GM21360 (cell line): ENCODE measurements around the gene ADGRB2.

ENCODE experiments used
- ATAC-seq: cut with Tn5 transposase; IDR thresholded peaks from one replicate; pipeline ENCODE4 v1.9.1; 2021; ENCODE audit warnings: mild to moderate bottlenecking, moderate library complexity; ENCODE audit not compliant: unreplicated experiment

Gene ADGRB2

DNA sequence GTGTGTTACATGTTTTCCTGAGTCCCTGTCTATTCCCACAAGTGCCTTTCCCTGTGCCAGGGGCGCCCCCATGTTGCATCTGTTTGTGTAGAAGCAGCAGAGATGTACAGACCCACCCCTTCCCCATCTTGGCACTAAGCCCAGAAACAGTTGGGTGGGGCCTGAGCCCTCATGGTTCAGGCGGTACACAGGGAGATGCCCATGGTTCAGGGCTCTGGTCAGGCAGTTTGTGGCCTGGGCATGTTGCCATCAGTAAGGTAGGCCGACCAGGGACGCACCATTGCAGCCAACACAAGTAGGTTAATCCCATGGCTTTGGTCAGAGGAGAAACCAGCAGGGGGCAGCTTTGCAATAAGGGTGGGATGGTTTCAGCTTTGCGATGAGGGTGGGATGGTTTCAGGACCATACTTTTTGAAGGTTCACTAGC, 914 bp upstream of the ADGRB2 start:
- no peak for ATAC-seq

- no peak for ATAC-seq
Observed at GRCh38 chr1:31763671-31764311, 349 bp downstream of the ADGRB2 start.

GRCh38 chr1:31762726-31763670, 1.1 kb downstream of the ADGRB2 start:
- ATAC-seq = no peak

- ATAC-seq = no peak
Observed at GRCh38 chr1:31762323-31762722, 1.8 kb downstream of the ADGRB2 start.

- no peak for ATAC-seq
Observed at GRCh38 chr1:31761883-31762282, 2.3 kb downstream of the ADGRB2 start.

GRCh38 chr1:31760471-31761470, 3.4 kb downstream of the ADGRB2 start:
- ATAC-seq = no peak

DNA sequence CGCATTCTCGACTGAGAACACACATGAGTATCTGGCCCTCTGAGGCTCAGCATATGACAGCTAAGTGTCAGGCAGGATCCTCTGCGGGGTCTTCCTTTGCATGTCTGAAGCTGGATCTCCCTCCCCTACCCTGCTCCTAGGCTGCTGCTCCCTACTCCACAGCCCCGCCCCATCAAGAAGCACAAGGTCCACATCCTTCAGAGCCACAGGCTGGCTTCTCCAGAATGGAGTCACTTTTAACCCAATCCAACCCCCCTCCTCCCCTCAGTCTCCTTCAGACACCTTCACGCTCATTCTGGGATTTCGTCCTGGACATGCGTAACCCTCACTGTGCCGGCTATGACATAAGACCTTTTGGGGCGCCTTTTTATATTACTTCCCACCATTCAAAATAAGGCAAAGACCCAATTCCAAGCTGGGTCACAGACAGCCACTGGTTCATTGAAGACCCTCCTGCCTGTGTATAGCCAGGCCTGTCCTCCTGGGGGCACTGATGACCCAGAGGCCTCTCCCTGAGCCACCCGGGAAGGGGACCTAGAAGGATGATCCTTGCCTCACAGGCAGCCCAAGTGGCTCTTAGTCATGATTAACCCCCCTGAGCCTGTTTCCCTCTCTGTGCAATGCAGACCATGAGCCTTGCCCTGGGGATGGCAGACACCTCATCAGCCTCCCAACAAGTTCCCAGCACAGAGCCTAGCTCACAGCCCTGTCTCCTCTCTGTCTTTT, 4.7 kb downstream of the ADGRB2 start:
- ATAC-seq = no peak

- no peak for ATAC-seq
Observed at GRCh38 chr1:31758823-31759222, 5.3 kb downstream of the ADGRB2 start.

DNA sequence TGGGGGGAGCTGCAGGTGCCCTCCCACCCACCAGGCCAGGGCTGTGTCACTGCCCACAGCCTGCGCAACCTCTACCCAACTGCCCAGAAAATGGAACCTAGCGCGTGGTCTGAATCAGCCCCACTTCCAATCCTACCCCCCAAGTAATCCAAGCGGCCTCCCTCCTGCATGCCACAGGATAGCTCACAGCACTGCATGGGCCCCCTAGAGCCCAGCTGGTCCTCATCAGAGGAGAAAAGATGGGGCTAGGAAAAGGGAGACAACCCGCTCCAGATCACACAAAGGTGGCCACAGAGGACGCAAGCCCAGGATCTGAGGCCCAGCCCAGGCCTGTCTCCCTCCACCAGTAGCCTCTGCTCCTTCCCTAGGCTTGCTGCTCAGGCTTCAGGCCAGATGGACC, 6.2 kb downstream of the ADGRB2 start:
- no peak for ATAC-seq

DNA sequence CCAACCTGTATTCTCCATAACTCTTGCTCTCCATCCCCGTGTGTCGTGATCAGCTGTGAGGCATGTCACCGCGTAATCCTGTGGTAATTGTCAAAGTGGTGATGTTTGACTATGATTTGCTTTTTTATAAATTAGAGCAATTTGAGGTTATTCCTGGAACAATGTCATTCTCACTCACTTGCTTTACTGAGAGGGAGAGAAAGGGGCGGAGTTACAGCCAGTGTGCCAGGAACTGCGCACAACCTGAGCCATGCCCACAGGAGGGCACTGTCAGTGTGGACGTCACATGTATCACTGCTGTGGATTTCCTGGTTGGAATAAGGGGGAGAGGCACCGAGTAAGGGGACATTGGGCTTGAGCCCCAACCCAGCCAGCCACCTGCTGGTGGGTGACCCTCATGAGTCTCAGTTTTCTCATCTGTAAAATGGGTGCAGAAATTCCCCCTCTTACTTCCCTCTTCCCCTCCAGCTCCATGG, 6.9 kb downstream of the ADGRB2 start:
- ATAC-seq = no peak

DNA sequence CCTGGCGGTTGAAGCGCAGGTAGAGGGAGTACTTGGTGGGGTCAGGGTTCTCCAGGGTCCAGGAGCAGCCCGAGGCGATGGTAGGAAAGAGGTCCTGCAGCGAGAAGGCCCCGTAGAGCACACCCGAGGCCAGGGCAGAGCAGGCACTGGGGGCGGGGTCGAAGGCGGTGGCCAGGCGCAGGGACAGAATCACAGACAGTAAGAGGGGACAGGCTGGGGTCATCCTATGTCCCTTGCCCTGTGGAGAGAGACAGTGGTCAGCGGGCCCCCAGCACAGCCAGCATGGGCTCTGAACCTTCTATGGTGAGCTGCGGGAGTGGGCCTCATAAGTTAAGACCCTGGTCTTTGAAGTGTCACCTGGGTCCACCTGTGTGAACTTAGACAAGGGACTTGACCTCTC, 7.6 kb downstream of the ADGRB2 start:
- ATAC-seq = no peak

GRCh38 chr1:31755850-31756492, 8.2 kb downstream of the ADGRB2 start:
- ATAC-seq = no peak

DNA sequence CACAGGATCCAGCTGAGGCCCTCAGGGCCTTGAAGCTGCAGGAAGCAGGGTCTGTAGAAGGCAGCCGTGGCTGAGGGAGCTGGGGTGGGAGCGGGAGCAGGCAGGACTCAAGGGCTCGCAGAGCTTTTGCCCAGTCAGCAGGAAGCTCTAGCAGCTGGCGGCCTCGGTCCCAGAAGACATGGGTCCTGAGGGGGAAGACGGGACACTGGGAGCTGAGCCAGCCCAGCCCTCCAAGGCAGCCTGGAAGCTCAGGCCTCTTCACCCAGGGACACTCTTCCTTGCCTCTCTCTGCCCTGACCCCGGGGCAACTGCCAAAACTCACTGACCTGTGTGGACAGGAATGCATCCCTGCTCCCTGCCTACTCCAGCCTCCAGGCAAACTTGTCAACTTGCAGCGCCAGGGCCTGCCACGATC, 8.9 kb downstream of the ADGRB2 start:
- ATAC-seq = no peak

DNA sequence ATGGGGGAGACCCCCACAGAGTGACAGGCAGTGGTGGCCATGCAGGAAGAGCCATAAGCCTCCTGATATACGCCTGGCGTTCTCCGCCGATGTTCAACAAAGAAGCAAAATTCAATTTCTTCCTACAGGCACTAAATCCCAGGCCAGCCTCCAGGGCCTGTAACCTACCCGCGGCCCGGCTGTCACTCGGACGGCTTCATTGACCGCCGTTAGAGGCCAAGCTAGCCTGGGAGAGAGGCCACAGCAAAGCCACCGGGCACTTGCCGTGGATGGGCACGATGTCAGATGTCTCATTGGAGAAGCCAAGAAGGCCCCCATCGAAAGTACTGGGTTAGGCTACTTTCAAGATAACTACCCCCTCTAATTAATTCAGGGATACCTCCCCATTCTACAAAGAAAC, 9.7 kb downstream of the ADGRB2 start:
- ATAC-seq = no peak

- no peak for ATAC-seq
Observed at GRCh38 chr1:31753707-31754349, 10.3 kb downstream of the ADGRB2 start.

GRCh38 chr1:31752952-31753475, 11.1 kb downstream of the ADGRB2 start:
- ATAC-seq = no peak

DNA sequence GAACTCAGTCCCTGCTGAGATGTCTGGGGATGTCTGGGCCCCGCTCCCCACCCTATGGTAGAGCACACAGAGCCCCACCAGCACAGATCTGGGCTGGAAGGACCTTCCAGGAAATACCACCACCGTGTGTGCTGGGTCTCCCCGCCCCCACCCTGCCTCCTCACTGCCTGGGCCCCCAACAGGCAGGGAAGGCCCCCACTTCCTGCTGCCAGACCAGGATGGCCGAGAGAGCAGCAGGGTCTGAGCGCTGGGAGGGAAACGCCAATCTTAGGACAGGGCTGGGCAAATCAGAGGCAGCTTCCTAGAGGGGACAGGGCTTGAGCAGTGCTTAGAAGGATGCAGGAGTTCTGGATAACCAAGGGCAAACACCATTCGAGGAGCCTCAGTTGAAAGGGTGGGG, 11.9 kb downstream of the ADGRB2 start:
- no peak for ATAC-seq

- no peak for ATAC-seq
Observed at GRCh38 chr1:31751822-31752241, 12.3 kb downstream of the ADGRB2 start.
